NK-92 (cell line): Measurements from ENCODE around the gene XRRA1.
"Not testable (repeated sequence)": the region's sequence is repeated elsewhere in the genome, so short reads cannot be mapped to it uniquely, and the experiment has no call there.

Experiments
- DNase-seq: peaks from one replicate; lab custom pipeline; 2025; ENCODE audit not compliant: unreplicated experiment; lab: John Stamatoyannopoulos, UW

Gene XRRA1

GRCh38 chr11:74948898-74949752 is at the start of gene XRRA1, which contains the start of gene SPCS2:
TSS of gene XRRA1 (minus strand) at chr11:74949091. CDS start at chr11:74940878, 8,213 bp downstream.
TSS of gene SPCS2 (plus strand) at chr11:74949266. CDS start at chr11:74949286, 20 bp downstream.
- peak; percentile 73 for DNase-seq

- no peak for DNase-seq
Observed at GRCh38 chr11:74992852-74993251, 44.0 kb upstream of the XRRA1 start.

- DNase-seq = no peak
Observed at GRCh38 chr11:74990941-74991340, 42.0 kb upstream of the XRRA1 start.

- DNase-seq = not testable (repeated sequence)
Observed at GRCh38 chr11:74990150-74990549, 41.3 kb upstream of the XRRA1 start.

GRCh38 chr11:74989260-74989638 is 40.4 kb upstream of the XRRA1 start:
- DNase-seq = no peak

- DNase-seq = no peak
Observed at GRCh38 chr11:74988541-74989259, 39.8 kb upstream of the XRRA1 start, which contains the start of gene NEU3. TSS of gene NEU3 (plus strand) at chr11:74988933. CDS start at chr11:74989061, 128 bp downstream.

- DNase-seq = no peak
Observed at GRCh38 chr11:74984730-74985129, 35.8 kb upstream of the XRRA1 start.

- no peak for DNase-seq
Observed at GRCh38 chr11:74984070-74984469, 35.2 kb upstream of the XRRA1 start.

GRCh38 chr11:74981888-74982287 is 33.0 kb upstream of the XRRA1 start:
- DNase-seq = no peak

- no peak for DNase-seq
Observed at GRCh38 chr11:74980634-74981033, 31.7 kb upstream of the XRRA1 start.

- no peak for DNase-seq
Observed at GRCh38 chr11:74978041-74978440, 29.1 kb upstream of the XRRA1 start.

- no peak for DNase-seq
Observed at GRCh38 chr11:74971424-74971823, 22.5 kb upstream of the XRRA1 start.

- no peak for DNase-seq
Observed at GRCh38 chr11:74970852-74971395, 22.0 kb upstream of the XRRA1 start.

- no peak for DNase-seq
Observed at GRCh38 chr11:74966651-74967050, 17.8 kb upstream of the XRRA1 start.

GRCh38 chr11:74960128-74960527 is 11.2 kb upstream of the XRRA1 start:
- DNase-seq = not testable (repeated sequence)

GRCh38 chr11:74957937-74958629 is 9.2 kb upstream of the XRRA1 start:
- DNase-seq = no peak

GRCh38 chr11:74956397-74957015 is 7.6 kb upstream of the XRRA1 start:
- no peak for DNase-seq

- DNase-seq = no peak
Observed at GRCh38 chr11:74954199-74954598, 5.3 kb upstream of the XRRA1 start.

GRCh38 chr11:74953451-74953850 is 4.6 kb upstream of the XRRA1 start:
- no peak for DNase-seq

GRCh38 chr11:74952752-74953151 is 3.9 kb upstream of the XRRA1 start:
- DNase-seq = no peak

GRCh38 chr11:74951226-74951625 is 2.3 kb upstream of the XRRA1 start:
- no peak for DNase-seq
